ENCODE measurements around the gene POLR3B.
"Not testable (repeated sequence)": the region's sequence is repeated elsewhere in the genome, so short reads cannot be mapped to it uniquely, and the experiment has no call there.

Gene POLR3B

GRCh38 chr12:106343214-106343528 lies 14.4 kb upstream of the POLR3B start:
- no peak for DNase-seq

DNA sequence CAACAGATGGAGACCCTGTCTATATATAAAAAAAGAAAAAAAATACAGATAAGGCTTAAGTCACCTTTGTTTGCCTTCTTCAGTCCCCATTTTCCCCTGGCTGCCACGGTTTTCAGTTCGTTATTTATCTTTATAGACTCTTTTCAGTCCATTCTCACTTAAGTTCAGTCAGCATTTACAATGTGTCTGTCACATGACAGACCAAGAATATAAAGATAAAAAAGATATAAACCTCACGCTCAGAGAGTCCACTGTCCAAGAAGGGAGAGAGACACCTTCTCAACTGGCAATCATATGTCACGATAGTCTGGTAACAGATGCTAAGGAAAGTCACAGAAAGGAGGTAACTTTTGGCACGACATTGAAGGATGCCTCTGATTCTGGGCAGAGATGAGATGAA lies 13.4 kb upstream of the POLR3B start:
- no peak for DNase-seq

DNA sequence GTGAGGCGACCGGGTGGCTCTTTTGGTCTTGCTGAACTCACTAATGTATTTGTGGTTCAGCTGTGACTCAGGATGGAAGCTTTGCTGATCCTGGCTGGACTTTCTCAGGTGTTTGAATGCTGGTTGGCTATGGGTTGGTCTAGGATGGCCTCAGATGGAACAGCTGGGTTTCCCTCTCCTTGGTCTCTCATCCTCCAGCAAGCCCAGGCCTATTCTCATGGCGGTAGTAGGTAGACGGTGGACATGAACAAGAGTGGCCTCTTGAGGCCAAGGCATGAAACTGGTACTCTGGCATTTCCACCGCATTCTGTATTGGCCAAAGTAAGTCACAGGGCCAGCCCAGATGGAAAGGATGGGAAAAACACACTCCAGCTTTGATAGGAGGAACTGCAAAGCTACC lies 11.8 kb upstream of the POLR3B start:
- DNase-seq = peak; percentile 53

DNA sequence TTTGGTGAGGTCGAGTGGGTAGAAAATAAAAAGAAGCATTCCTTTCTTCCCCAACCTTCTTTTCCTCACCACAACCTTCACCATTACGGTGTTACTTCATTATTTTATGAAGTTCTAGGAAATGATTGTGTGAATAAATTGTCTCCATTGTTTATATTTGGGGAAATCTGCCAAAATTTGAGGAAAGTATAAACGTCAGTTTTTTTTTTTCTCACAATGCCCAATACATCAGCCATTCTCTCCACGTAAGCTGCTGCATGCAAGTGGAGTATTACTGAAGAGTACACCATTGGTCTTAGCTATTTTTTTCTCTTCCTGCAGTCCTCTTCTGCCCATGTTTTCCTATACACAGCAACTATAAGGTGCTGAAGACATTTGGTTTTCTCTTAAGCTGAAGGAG lies 9.1 kb upstream of the POLR3B start:
- no peak for DNase-seq

- no peak for DNase-seq
Observed at GRCh38 chr12:106353175-106353574, 4.4 kb upstream of the POLR3B start.

DNA sequence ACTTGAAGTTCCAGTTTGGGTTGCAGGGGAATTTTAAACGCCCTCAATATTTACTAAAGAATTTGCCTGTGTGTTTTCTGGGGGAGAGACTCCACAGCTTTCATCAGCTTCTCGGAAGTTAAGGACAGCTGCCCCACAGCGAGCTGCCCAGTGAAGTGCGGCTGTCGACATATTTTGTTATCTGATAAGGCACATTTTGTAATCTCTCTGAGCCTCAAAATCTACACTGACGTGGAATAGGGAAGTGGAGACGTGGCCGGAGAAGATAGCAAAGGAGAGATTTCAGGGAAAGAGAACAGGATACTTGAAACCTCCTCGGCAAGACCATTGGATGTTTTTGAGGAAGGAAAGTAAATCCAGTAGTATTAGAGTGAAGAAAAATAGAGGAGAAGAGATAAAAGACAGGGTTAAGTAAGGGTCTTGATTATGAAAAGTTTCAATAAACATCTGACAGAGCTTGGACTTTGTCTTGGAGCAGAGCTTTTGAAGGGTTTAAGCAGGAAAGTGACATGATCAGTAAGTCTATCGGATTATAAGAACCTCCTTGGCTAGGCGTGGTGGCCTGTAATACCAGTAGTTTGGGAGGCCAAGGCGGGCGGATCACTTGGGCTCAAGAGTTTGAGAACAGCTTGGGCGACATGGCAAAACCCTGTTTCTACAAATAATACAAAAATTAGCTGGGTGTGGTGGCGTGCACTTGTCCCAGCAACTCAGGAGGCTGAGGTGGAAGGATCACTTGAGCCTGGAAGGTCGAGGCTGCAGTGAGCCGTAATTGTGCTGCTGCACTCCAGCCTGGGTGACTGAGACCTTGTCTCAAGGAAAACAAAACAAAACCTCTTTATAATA lies 1.1 kb downstream of the POLR3B start:
- DNase-seq = peak; percentile 69

DNA sequence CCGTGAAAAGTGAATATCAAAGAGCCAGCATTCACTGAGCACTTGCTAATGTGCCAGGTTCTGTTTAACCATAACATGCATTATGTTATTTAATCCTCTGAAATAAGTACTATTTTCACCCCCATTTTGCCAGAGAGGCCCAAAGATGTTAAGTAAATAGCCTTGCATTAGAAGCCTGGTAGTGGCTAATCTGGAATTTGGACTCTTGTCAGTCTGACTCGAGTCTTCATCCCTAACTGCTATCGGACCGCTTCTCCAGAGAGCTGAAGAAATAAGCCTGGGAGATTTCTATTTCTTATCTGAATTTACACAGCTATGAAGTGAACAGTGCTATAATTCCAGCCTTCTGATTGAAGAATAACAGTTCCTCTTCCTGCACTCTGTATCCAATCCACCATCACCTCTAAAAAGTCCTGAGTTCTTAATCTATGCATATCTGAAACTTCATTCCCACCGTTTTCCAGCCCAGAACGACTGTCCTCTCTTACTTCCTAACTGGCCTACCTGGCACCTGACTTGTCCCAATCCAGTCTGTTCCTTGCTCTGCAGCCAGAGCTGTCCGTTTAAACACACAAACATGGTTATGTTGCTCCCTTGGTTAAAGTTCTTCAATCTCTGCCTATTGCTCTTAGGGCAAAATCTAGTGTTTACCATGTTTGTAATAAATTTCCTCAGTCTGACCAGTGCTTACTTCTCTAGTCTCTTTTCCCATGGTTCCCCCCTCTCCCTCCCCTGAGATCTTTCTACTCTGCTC lies 2.3 kb downstream of the POLR3B start:
- DNase-seq = no peak

DNA sequence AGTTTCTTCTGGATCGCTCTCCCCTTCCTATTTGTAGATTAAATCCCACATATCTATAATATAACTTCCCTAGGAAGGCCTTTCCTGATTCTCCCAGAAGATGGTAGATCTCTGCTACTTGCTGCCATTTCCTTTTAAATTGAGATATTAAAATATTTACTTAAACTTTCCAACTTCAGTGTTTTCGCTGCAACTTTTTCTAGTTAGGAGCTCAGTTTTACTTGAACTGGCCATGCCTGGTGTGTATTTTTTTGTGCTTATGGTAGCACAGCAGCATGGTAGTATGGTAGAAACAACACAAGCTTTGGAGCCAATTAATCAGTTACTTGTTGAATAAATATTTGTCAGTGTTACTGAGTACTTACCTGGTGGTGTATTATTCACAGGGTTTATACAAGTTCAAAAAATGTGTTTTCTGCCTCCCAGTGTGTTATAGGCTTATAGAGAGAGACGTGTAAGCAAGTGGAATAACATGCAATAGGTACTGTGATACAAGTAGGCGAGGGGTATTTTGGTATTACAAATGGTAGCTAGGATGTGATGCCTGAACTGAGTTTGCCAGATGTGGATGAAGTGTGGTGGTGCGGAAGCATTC lies 2.9 kb downstream of the POLR3B start:
- no peak for DNase-seq

- no peak for DNase-seq
Observed at GRCh38 chr12:106362971-106363370, 5.4 kb downstream of the POLR3B start.

- no peak for DNase-seq
Observed at GRCh38 chr12:106364261-106364660, 6.7 kb downstream of the POLR3B start.

DNA sequence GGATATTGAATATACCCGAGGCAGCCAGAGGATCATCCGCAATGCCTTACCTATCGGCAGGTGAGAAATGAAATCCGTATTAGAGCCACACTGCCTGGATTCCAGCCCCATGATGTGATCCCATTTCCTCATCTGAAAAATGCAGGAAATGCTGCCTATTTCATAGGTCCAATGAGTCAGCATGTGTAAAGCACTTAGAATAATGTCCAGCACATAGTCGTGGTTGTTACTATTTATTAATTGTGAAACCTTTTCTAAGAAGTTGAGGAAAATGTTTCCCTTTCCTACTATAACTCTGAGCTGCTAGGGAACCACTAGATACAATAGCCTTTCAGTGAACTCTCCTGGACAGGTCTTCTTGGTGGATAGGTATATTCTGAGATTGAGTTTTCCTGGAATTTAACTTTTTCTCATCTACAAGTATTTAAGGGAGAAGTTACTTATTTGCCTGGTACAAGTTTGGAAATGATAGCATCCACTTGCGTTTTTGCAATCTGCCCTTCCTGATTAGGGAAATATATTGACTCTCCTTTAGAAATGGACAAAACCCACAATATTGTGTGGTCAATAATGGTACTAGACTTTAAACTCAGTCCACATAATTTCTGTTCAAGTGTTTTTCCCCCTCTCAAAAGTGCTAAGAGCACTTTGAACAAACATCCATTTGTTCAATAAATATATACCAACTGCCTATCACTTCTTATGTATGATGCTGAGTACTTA lies 12.2 kb downstream of the POLR3B start:
- DNase-seq = peak; percentile 43

DNA sequence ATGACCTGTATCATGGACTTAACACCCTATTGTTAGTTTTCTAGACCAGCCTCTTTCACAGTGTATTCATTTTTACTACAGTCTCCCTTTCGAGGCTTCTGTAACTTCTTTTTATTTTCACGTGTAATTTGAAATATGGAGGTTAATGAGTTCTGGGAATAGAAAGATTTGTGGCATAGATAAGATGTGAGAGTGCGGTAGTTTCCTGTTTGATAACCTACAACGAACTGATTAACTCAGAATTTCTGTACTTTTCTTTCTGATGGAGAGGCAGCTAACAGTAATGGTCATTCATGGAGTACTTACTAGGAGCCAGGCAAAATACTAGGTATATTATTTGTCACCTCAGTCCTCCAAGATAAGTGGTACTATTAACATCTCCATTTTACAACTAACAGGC lies 21.2 kb downstream of the POLR3B start:
- DNase-seq = no peak

GRCh38 chr12:106380954-106381353 lies 23.4 kb downstream of the POLR3B start:
- DNase-seq = no peak

DNA sequence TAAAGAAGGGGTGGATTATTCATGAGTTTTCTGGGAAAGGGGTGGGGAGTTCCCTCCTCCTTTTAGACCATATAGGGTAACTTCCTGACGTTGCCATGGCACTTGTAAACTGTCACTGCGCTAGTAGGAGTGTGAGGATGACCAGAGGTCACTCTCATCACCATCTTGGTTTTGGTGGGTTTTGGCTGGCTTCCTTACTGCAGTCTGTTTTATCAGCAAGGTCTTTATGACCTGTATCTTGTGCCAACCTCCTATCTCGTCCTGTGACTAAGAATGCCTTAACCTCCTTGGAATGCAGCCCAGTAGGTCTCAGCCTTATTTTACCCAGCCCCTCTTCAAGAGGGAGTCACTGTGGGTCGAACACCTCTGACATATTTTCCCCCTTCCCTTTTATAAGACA lies 24.3 kb downstream of the POLR3B start:
- DNase-seq = not testable (repeated sequence)

- DNase-seq = no peak
Observed at GRCh38 chr12:106386813-106387535, 29.4 kb downstream of the POLR3B start.

- no peak for DNase-seq
Observed at GRCh38 chr12:106387848-106388377, 30.4 kb downstream of the POLR3B start.

GRCh38 chr12:106389151-106389550 lies 31.6 kb downstream of the POLR3B start:
- DNase-seq = no peak

- DNase-seq = no peak
Observed at GRCh38 chr12:106392759-106393158, 35.2 kb downstream of the POLR3B start.

DNA sequence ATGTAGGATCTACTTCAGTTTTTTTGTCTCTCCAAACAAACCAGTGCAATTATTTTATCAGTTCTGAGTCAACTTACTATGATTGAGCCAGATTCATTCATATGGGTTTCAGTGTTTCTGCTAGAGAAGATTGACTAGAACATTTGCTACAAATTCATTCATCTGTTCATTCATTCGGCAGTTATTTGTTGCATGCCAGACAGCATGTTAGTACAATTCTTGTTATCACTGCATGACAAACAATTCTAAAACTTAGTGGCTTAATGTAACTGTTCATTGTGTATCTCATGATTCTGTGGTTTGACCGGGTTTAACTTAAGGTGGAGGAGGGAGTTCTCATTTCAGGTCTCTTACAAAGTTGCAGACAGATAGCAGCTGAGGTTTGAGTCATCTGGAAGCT lies 52.3 kb downstream of the POLR3B start:
- DNase-seq = no peak

GRCh38 chr12:106412563-106412962 lies 55.0 kb downstream of the POLR3B start:
- no peak for DNase-seq

GRCh38 chr12:106415134-106415533 lies 57.6 kb downstream of the POLR3B start:
- no peak for DNase-seq

DNA sequence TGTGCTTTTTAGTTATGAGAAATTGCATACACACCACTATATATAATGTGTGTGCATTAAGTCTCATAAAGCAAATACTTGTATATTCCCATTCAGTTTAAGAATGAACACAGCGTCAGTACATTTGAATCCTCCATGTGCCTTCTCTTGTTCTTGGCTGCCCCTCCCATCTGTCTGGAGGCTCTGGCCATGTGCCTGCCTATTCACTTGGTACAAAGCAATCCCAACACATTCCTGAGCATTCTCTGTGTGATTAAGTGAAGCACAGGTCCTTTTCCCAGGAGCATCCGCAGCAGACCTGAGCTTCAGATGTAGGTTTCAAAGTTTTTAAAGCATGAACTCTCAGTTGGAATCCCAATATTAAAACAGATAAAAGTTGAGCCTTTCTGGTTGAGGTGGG lies 58.7 kb downstream of the POLR3B start:
- DNase-seq = no peak
